Measurements from ENCODE around the gene ZNF132.

Gene ZNF132

DNA sequence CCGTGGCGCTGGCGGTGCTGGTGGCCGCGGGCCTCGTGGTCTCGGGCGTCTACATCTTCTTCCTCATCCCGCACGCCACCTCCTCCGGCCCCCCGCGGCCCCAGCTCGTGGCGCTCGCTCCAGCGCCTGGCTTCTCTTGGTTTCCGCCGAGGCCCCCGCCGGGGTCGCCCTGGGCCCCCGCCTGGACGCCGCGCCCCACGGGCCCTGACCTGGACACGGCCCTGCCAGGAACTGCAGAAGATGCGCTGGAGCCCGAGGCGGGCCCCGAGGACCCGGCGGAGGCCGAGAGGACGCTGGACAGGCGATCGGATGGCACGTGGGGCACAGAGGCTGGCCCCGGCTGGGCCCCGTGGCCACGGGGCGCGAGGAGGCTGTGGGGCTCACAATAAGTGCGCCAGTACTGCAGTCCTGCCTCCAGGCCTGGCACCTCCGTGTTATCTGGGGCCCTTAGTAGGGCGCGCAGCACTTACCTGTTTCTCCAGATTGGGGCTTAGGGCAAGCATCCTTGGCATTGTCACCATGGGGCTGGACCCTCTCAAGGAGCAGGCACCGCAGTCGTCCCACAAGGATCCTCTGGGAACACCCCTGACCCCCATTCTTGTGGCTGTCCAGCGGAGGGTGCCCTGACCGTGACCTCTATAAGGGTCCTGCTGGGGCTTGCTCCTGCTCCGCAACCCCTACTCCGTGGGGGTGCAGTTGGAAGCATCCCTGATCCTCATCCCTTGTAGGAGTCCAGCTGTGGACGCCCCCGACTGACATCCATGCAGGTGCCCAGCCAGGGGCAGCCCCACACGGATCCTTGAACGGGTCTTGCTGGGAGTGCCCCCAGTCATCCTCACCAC lies 43.0 kb downstream of the ZNF132 start:
- TF ChIP-seq SIN3A (IDR thresholded peaks at IDR 0.05; ENCODE audit: borderline replicate concordance, insufficient read depth, low read length), result no peak
- 0 out of 2 replicates have a peak, but pooled peaks have one; percentile 29 for TF ChIP-seq POLR2AphosphoS5 (IDR thresholded peaks at IDR 0.05; ENCODE audit: low read depth, low read length)

DNA sequence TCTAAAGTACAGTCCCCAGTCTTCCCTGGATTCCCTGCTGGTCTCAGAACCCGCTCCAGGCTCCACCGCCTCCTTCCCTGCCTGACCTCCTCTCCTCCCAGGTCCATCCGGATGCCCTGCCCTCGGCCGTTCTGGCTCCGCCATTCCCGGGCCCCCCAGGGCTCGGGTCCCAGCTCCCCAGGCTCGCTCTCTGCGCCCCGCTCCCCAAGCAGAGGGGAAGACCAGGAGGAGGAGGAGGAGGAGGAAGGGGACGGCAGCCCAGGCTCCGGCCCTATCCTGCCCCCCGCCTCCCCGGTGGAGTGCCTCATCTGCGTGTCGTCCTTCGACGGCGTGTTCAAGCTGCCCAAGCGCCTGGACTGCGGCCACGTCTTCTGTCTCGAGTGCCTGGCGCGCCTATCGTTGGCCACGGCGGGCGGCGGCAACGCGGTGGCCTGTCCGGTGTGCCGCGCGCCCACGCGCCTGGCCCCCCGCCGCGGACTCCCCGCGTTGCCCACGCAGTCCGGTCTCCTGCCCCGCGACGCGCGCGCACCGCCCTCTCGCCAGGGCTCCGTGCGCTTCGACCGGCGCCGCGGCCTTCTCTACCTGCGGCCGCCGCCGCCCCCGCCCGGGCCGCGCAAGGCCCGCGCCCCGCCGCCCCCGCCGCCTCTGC lies 43.9 kb downstream of the ZNF132 start:
- TF ChIP-seq POLR2AphosphoS5 (IDR thresholded peaks at IDR 0.05; ENCODE audit: low read depth, low read length), result no peak; the same call in 1 of the 2 replicates
- no peak for TF ChIP-seq FOXP2 (optimal IDR thresholded peaks at IDR 0.05; ENCODE audit: borderline replicate concordance, extremely low read depth, extremely low read length, insufficient read depth)
- TF ChIP-seq TAF1 (IDR thresholded peaks at IDR 0.05; ENCODE audit: borderline replicate concordance, insufficient read depth, low read length), result no peak
- TF ChIP-seq, protein P1, sequence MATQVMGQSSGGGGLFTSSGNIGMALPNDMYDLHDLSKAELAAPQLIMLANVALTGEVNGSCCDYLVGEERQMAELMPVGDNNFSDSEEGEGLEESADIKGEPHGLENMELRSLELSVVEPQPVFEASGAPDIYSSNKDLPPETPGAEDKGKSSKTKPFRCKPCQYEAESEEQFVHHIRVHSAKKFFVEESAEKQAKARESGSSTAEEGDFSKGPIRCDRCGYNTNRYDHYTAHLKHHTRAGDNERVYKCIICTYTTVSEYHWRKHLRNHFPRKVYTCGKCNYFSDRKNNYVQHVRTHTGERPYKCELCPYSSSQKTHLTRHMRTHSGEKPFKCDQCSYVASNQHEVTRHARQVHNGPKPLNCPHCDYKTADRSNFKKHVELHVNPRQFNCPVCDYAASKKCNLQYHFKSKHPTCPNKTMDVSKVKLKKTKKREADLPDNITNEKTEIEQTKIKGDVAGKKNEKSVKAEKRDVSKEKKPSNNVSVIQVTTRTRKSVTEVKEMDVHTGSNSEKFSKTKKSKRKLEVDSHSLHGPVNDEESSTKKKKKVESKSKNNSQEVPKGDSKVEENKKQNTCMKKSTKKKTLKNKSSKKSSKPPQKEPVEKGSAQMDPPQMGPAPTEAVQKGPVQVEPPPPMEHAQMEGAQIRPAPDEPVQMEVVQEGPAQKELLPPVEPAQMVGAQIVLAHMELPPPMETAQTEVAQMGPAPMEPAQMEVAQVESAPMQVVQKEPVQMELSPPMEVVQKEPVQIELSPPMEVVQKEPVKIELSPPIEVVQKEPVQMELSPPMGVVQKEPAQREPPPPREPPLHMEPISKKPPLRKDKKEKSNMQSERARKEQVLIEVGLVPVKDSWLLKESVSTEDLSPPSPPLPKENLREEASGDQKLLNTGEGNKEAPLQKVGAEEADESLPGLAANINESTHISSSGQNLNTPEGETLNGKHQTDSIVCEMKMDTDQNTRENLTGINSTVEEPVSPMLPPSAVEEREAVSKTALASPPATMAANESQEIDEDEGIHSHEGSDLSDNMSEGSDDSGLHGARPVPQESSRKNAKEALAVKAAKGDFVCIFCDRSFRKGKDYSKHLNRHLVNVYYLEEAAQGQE (IDR thresholded peaks at IDR 0.05; ENCODE audit: insufficient read depth in 1 of 2, low read depth in 2 of 2, low read length in 2 of 2), result no peak
- no peak for TF ChIP-seq SIN3A (IDR thresholded peaks at IDR 0.05; ENCODE audit: borderline replicate concordance, insufficient read depth, low read length)

DNA sequence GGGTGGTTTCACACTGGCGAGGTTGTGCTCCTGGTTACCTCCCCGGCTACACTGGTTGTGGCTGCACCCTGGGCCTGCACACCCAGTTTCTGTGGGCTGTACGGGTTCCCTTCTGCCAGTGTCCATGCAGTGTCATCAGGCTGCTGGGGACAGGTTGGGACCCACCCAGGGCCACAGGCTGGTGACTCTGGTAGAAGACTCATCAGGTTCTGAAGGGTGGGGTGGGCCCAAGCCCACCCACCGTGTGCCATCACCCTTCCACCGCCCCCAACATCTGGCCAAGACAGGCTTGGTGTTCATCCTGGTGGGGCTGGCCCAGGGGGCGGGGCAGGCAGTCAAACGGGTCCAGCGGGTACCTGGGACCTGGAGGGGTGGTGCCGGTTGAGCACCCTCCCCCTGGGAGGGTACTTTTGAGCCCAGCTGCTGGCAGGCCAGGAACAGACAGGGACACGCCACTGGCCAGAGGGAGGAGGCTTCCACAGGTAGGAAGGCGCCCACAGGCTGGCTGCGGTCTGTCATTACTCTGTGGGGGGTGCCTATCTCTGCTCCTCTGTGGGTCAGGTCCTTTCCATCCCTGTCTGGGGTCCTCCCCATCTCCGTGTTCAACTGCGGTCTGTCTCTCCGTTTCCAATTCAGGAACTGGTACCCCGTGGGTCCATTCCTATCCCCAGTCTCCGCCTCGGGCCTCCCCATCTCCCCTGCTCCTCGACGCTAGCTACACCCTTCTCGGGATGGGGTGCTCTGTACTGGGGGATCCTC lies 44.6 kb downstream of the ZNF132 start, which contains the start of gene RNF225:
Gene RNF225, plus strand, starts transcription at position 437 of the 759 bp plus-strand sequence. CDS start 434 bp downstream, outside the sequence.
- peak; percentile 75 for TF ChIP-seq POLR2AphosphoS5 (IDR thresholded peaks at IDR 0.05; ENCODE audit: low read depth, low read length)
- TF ChIP-seq, protein P1 (IDR thresholded peaks at IDR 0.05; ENCODE audit: insufficient read depth in 1 of 2, low read depth in 2 of 2, low read length in 2 of 2), result no peak

DNA sequence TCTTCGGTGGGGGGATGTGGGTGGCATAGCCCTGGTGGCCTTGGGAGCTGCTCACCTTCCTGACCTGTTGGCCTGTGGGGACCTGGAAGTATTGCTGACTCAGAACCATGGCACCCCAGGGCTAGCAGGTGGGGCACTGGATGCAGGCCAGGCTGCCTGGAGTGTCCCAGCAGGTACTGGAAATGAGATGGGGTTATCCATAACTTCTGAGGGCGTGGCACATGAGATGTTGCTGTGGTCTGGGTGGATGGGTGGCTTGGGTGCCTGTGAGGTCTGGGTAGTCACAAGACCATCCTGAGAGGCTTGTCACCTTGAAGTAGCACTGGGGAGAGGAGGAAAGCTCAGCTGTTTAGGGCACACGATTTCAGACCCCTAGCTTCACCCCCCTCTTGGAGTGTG lies 45.1 kb downstream of the ZNF132 start:
- no peak for TF ChIP-seq SIN3A (IDR thresholded peaks at IDR 0.05; ENCODE audit: borderline replicate concordance, insufficient read depth, low read length)
- TF ChIP-seq FOXP2 (optimal IDR thresholded peaks at IDR 0.05; ENCODE audit: borderline replicate concordance, extremely low read depth, extremely low read length, insufficient read depth), result no peak
- TF ChIP-seq TAF1 (IDR thresholded peaks at IDR 0.05; ENCODE audit: borderline replicate concordance, insufficient read depth, low read length), result no peak
- TF ChIP-seq POLR2AphosphoS5 (IDR thresholded peaks at IDR 0.05; ENCODE audit: low read depth, low read length), result no peak
- TF ChIP-seq, protein P1 (IDR thresholded peaks at IDR 0.05; ENCODE audit: insufficient read depth in 1 of 2, low read depth in 2 of 2, low read length in 2 of 2), result no peak

DNA sequence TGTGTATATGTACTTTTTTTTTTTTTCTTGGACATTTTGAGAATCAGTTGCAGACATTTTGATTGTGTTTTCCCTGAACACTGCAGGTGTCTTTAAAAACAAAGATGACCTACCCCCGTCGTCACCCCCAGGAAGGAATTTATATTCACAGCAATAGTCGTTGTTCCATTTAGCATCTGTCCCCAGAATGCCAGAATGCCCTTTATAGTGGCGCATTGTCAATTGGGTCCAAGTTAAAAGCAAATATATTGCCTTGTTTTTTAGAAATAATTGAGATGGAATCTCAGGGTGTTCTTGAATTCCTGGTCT lies 46.3 kb downstream of the ZNF132 start:
- TF ChIP-seq FOXP2 (optimal IDR thresholded peaks at IDR 0.05; ENCODE audit: borderline replicate concordance, extremely low read depth, extremely low read length, insufficient read depth) (no peak), TAF1 (IDR thresholded peaks at IDR 0.05; ENCODE audit: borderline replicate concordance, insufficient read depth, low read length) (no peak), SIN3A (IDR thresholded peaks at IDR 0.05; ENCODE audit: borderline replicate concordance, insufficient read depth, low read length) (no peak)
- TF ChIP-seq, protein P1 (IDR thresholded peaks at IDR 0.05; ENCODE audit: insufficient read depth in 1 of 2, low read depth in 2 of 2, low read length in 2 of 2), result no peak

All from PFSK-1 (cell line).